WTC11 (cell line): Measurements from ENCODE around the gene RUNX1. TPM values are rescaled to one million over a fixed set of nuclear protein-coding genes. Genes with fewer than 3 reads are reported as not detected.

Experiments
- ATAC-seq: fragments of 200-7000 bp; cut with Tn5 transposase; 2 replicates; pipeline ENCODE4 v1.10.0; 2021; ENCODE audit warnings: mild to moderate bottlenecking, moderate library complexity
- CTCF ChIA-PET: fragments of 300-600 bp; sonication (Branson Sonifier 250); formaldehyde crosslinking; loops from one replicate; lab custom pipeline; 2021; ENCODE audit warnings: antibody characterized with exemption; lab: Charles Lee
- POLR2A ChIA-PET: fragments of 350-600 bp; sonication (Branson Sonifier 250); formaldehyde crosslinking; loops from one replicate; lab custom pipeline; 2021; ENCODE audit warnings: antibody characterized with exemption; lab: Charles Lee
- DNase-seq: peaks from one replicate; pipeline ENCODE4 v3.0.0; 2021; ENCODE audit warnings: low spot score
- H3K27ac Mint-ChIP-seq: 2 replicates; pipeline ENCODE4 v1.8.0; 2021; ENCODE audit warnings: mixed read lengths
- H3K27me3 Mint-ChIP-seq: 2 replicates; pipeline ENCODE4 v1.8.0; 2021; ENCODE audit warnings: low read depth, mild to moderate bottlenecking, moderate library complexity, mixed read lengths
- H3K36me3 Mint-ChIP-seq: 2 replicates; pipeline ENCODE4 v1.8.0; 2021; ENCODE audit warnings: mixed read lengths
- H3K4me1 Mint-ChIP-seq: 2 replicates; pipeline ENCODE4 v1.8.0; 2022; ENCODE audit warnings: mixed read lengths
- H3K4me3 Mint-ChIP-seq: 2 replicates; pipeline ENCODE4 v1.8.0; 2021; ENCODE audit warnings: mild to moderate bottlenecking, moderate library complexity, mixed read lengths
- H3K9me3 Mint-ChIP-seq: 2 replicates; pipeline ENCODE4 v1.8.0; 2021; ENCODE audit warnings: mixed read lengths
- CTCF ChIP-seq: fragments of 200-600 bp; IDR thresholded peaks from 2 replicates; pipeline ENCODE4 v1.8.0; 2022; ENCODE audit warnings: antibody characterized with exemption
- E2F4 ChIP-seq: sonication (generic); formaldehyde crosslinking; IDR thresholded peaks from 2 replicates; pipeline ENCODE4 v1.8.1; 2022; ENCODE audit warnings: low read depth, mild to moderate bottlenecking, moderate library complexity, missing genetic modification reagents, borderline replicate concordance
- E2F5 ChIP-seq: sonication (generic); formaldehyde crosslinking; IDR thresholded peaks from 2 replicates; pipeline ENCODE4 v1.8.1; 2022; ENCODE audit warnings: mild to moderate bottlenecking, moderate library complexity, missing genetic modification reagents
- IRF2 ChIP-seq: sonication (generic); formaldehyde crosslinking; IDR thresholded peaks from 2 replicates; pipeline ENCODE4 v1.8.0; 2022; ENCODE audit warnings: low read depth, missing genetic modification reagents, borderline replicate concordance
- MXD4 ChIP-seq: fragments of 250-450 bp; sonication (Bioruptor Pico); IDR thresholded peaks from 2 replicates; pipeline ENCODE4 v1.8.0; 2021; ENCODE audit warnings: mild to moderate bottlenecking, moderate library complexity, borderline replicate concordance
- NR1H2 ChIP-seq: sonication (generic); formaldehyde crosslinking; IDR thresholded peaks from 2 replicates; pipeline ENCODE4 v1.9.0; 2021; ENCODE audit warnings: mild to moderate bottlenecking, moderate library complexity, missing genetic modification reagents
- OVOL2 ChIP-seq: fragments of 250-450 bp; sonication (Bioruptor Pico); IDR thresholded peaks from 2 replicates; pipeline ENCODE4 v1.9.0; 2021; ENCODE audit warnings: mild to moderate bottlenecking, borderline replicate concordance
- SMAD3 ChIP-seq: sonication (generic); formaldehyde crosslinking; IDR thresholded peaks from 2 replicates; pipeline ENCODE4 v1.8.0; 2022; ENCODE audit warnings: missing genetic modification reagents, mild to moderate bottlenecking, borderline replicate concordance
- STAT6 ChIP-seq: sonication (generic); formaldehyde crosslinking; conservative IDR thresholded peaks from 2 replicates; pipeline ENCODE4 v1.8.1; 2023; ENCODE audit warnings: mild to moderate bottlenecking, low read depth, missing genetic modification reagents, moderate library complexity
- USF1 ChIP-seq: sonication (generic); formaldehyde crosslinking; IDR thresholded peaks from 2 replicates; pipeline ENCODE4 v1.8.0; 2022; ENCODE audit warnings: mild to moderate bottlenecking, missing genetic modification reagents
- ZBTB43 ChIP-seq: sonication (generic); formaldehyde crosslinking; IDR thresholded peaks from 2 replicates; pipeline ENCODE4 v1.8.1; 2023; ENCODE audit warnings: mild to moderate bottlenecking, missing genetic modification reagents
- ZNF219 ChIP-seq: sonication (generic); formaldehyde crosslinking; IDR thresholded peaks from 2 replicates; pipeline ENCODE4 v1.8.0; 2023; ENCODE audit warnings: missing genetic modification reagents, mild to moderate bottlenecking, borderline replicate concordance
- ZNF396 ChIP-seq: fragments of 250-450 bp; sonication (Bioruptor Pico); IDR thresholded peaks from 2 replicates; pipeline ENCODE4 v1.8.0; 2021; ENCODE audit warnings: mild to moderate bottlenecking, moderate library complexity, borderline replicate concordance
- ZNF425 ChIP-seq: fragments of 250-450 bp; sonication (Bioruptor Pico); conservative IDR thresholded peaks from 2 replicates; pipeline ENCODE4 v1.9.0; 2021; ENCODE audit warnings: mild to moderate bottlenecking
- ZNF671 ChIP-seq: fragments of 250-450 bp; sonication (Bioruptor Pico); IDR thresholded peaks from 2 replicates; pipeline ENCODE4 v1.8.0; 2021; ENCODE audit warnings: mild to moderate bottlenecking
- total RNA-seq: library from RNA; stranded (reverse); gene quantifications from 3 replicates; pipeline ENCODE4 v1.2.3, GENCODE V29; 2021

RUNX1 gene
- total RNA-seq, 1 experiment from 2014 or later, result 2.2 TPM

- TF ChIP-seq ZBTB43 (CRISPR knock-in tag) (no peak), ZNF671 (CRISPR knock-in tag) (no peak), ZNF396 (CRISPR knock-in tag) (no peak)
These were observed 32.8 kb upstream of the RUNX1 start (continued) for GRCh38 chr21:35081861-35082260.

- ChIA-PET CTCF (no interaction called here), POLR2A (no interaction called here)
- H3K4me3 Mint-ChIP-seq, result no peak overlapping the region
- ATAC-seq, result no peak
- TF ChIP-seq SMAD3 (CRISPR knock-in tag), result no peak
- TF ChIP-seq ZNF425 (CRISPR knock-in tag), result no peak
- TF ChIP-seq USF1 (CRISPR knock-in tag), result no peak
- TF ChIP-seq NR1H2 (CRISPR knock-in tag), result no peak
- TF ChIP-seq STAT6, result no peak
- no peak for TF ChIP-seq E2F5
- no peak for TF ChIP-seq E2F4 (CRISPR knock-in tag)
- TF ChIP-seq OVOL2 (CRISPR knock-in tag), result no peak
- TF ChIP-seq IRF2, result no peak
- TF ChIP-seq MXD4 (CRISPR knock-in tag), result no peak
- TF ChIP-seq CTCF, result no peak
- no peak for TF ChIP-seq ZNF219 (CRISPR knock-in tag)
- H3K36me3 Mint-ChIP-seq, result peaks cover 8% of the 10 kb centered on the region
- DNase-seq, result no peak
- no peak overlapping the region for H3K27ac Mint-ChIP-seq
- no peaks in the 10 kb centered on the region for H3K4me1 Mint-ChIP-seq
- H3K27me3 Mint-ChIP-seq, result no peaks in the 10 kb centered on the region
- H3K9me3 Mint-ChIP-seq, result peaks cover 22% of the 10 kb centered on the region
These were observed 30.1 kb upstream of the RUNX1 start for GRCh38 chr21:35079181-35079580.
